Panc1 (cell line): ENCODE data around the gene CRIP2. TPM values are rescaled to one million over a fixed set of nuclear protein-coding genes. Genes with fewer than 3 reads are reported as not detected.

Experiments
- ATAC-seq: fragments of 200-7000 bp; cut with Tn5 transposase; 2 replicates; pipeline ENCODE4 v1.9.1; 2020; ENCODE audit warnings: mild to moderate bottlenecking, moderate library complexity
- BruUV-seq: library from RNA; stranded (reverse); fragments of 400-500 nt; replicated peaks from 2 replicates; lab custom pipeline; 2021; lab: Mats Ljungman, UMichigan
- CTCF ChIA-PET: fragments of 300-600 bp; sonication (Branson Sonifier 250); formaldehyde crosslinking; loops from one replicate; lab custom pipeline; 2022; ENCODE audit warnings: antibody characterized with exemption; lab: Charles Lee
- POLR2A ChIA-PET: fragments of 300-600 bp; sonication (Branson Sonifier 250); formaldehyde crosslinking; loops from one replicate; lab custom pipeline; 2022; ENCODE audit warnings: antibody characterized with exemption; lab: Charles Lee
- DNase-seq: peaks from one replicate; pipeline ENCODE4 v3.0.0-alpha.2; 2010; ENCODE audit warnings: low read depth, low spot score
- H3K27ac ChIP-seq: 2 replicates; pipeline ENCODE4 v1.5.1; 2011; ENCODE audit warnings: mild to moderate bottlenecking, low read length, inconsistent platforms
- H3K27me3 ChIP-seq: fragments of 200-500 bp; sonication (Bioruptor generic); 2 replicates; pipeline ENCODE4 v1.6.0; 2014; ENCODE audit warnings: low read length, inconsistent platforms; ENCODE audit not compliant: control insufficient read depth, insufficient read depth
- H3K36me3 ChIP-seq: fragments of 200-500 bp; sonication (Bioruptor generic); 2 replicates; pipeline ENCODE4 v1.5.1; 2014; ENCODE audit warnings: inconsistent platforms, mild to moderate bottlenecking, low read length, moderate library complexity; ENCODE audit not compliant: control insufficient read depth, insufficient read depth
- H3K4me1 ChIP-seq: 2 replicates; pipeline ENCODE4 v1.5.1; 2011; ENCODE audit warnings: inconsistent platforms, mild to moderate bottlenecking, low read length, moderate library complexity; ENCODE audit not compliant: control insufficient read depth, insufficient read depth
- H3K4me3 ChIP-seq, 2 experiments: 2 replicates each; pipeline ENCODE4 v1.5.1; 2011 to 2012; ENCODE audit warnings: low read depth in 2 of 2, low read length in 2 of 2, mild to moderate bottlenecking in 2 of 2, inconsistent platforms in 1 of 2, moderate library complexity in 1 of 2
- H3K9me3 ChIP-seq: fragments of 200-500 bp; sonication (Bioruptor generic); 2 replicates; pipeline ENCODE4 v1.5.1; 2014; ENCODE audit warnings: low read depth, mild to moderate bottlenecking, inconsistent platforms, low read length, moderate library complexity; ENCODE audit not compliant: control insufficient read depth, insufficient read depth
- CTCF ChIP-seq: fragments of 450-650 bp; IDR thresholded peaks from 2 replicates; pipeline ENCODE4 v1.5.1; 2017; ENCODE audit warnings: mild to moderate bottlenecking
- POLR2AphosphoS5 ChIP-seq: IDR thresholded peaks from 2 replicates; pipeline ENCODE4 v1.6.1; 2012; ENCODE audit warnings: mild to moderate bottlenecking, low read depth, low read length, moderate library complexity
- REST ChIP-seq, 2 experiments: IDR thresholded peaks; 2 replicates each; pipeline ENCODE4 v1.6.1; 2011 to 2012; ENCODE audit warnings: low read depth in 2 of 2, control low read depth in 1 of 2, low read length in 1 of 2, mild to moderate bottlenecking in 1 of 2, moderate library complexity in 1 of 2; ENCODE audit not compliant: insufficient read depth in 1 of 2
- SIN3A ChIP-seq: IDR thresholded peaks from 2 replicates; pipeline ENCODE4 v1.6.1; 2012; ENCODE audit warnings: low read depth, mild to moderate bottlenecking, low read length, moderate library complexity, borderline replicate concordance; ENCODE audit not compliant: insufficient read depth
- TCF7L2 ChIP-seq: IDR thresholded peaks from 2 replicates; pipeline ENCODE4 v1.6.1; 2011; ENCODE audit warnings: mild to moderate bottlenecking, low read depth, low read length, inconsistent platforms
- in situ Hi-C: cut with HindIII; loops from 2 replicates; pipeline ENCODE4 v1.10.0; 2016; ENCODE audit warnings: low sequenced_read_pairs, low pct_unique_long_range_greater_than_20kb
- intact Hi-C: fragments of 100-400 bp; cut with micrococcal nuclease; formaldehyde crosslinking; loops from one replicate; pipeline ENCODE4 v1.10.0; 2022; ENCODE audit not compliant: unreplicated experiment
- total RNA-seq: library from RNA; stranded (reverse); gene quantifications from one replicate; pipeline ENCODE4 v1.2.1, GENCODE V29; 2021; ENCODE audit not compliant: unreplicated experiment

Gene CRIP2
- total RNA-seq, 1 experiment from 2014 or later: 280 TPM

GRCh38 chr14:105499256-105500035, 24.8 kb downstream of the CRIP2 start:
- BruUV-seq: no TSS peak
- DNase-seq (no peak), ATAC-seq (peak; percentile 14; the same call in 1 of the 2 replicates)
- Histone ChIP-seq H3K27ac (no peak overlapping the region), H3K4me1 (no peaks in the 10 kb centered on the region), H3K36me3 (no peaks in the 10 kb centered on the region), H3K27me3 (no peaks in the 10 kb centered on the region), H3K4me3 (no peak overlapping the region), H3K9me3 (no peaks in the 10 kb centered on the region)
- CTCF ChIA-PET: no interaction called here
- in situ Hi-C loops (no loop called here), intact Hi-C loops (no loop called here)
- TF ChIP-seq REST (IDR thresholded peaks at IDR 0.05; ENCODE audit: insufficient read depth in 1 of 2, low read depth in 2 of 2, low read length in 1 of 2) (no peak), POLR2AphosphoS5 (no peak), CTCF (no peak), TCF7L2 (no peak), SIN3A (no peak)
- POLR2A ChIA-PET: no interaction called here

GRCh38 chr14:105500036-105500725, 25.6 kb downstream of the CRIP2 start:
- Histone ChIP-seq H3K4me1 (no peaks in the 10 kb centered on the region), H3K9me3 (no peaks in the 10 kb centered on the region), H3K4me3 (no peak overlapping the region), H3K36me3 (no peaks in the 10 kb centered on the region), H3K27me3 (no peaks in the 10 kb centered on the region), H3K27ac (no peak overlapping the region)
- no TSS peak for BruUV-seq
- ATAC-seq (no peak), DNase-seq (no peak)
- ChIA-PET CTCF (no interaction called here), POLR2A (no interaction called here)
- in situ Hi-C loops (no loop called here), intact Hi-C loops (no loop called here)
- TF ChIP-seq TCF7L2: no peak
- no peak for TF ChIP-seq CTCF
- TF ChIP-seq SIN3A: no peak
- TF ChIP-seq REST (IDR thresholded peaks at IDR 0.05; ENCODE audit: insufficient read depth in 1 of 2, low read depth in 2 of 2, low read length in 1 of 2): no peak
- TF ChIP-seq POLR2AphosphoS5: no peak
